NB4 (cell line): Measurements from ENCODE around the gene PAH.

Experiments
- DNase-seq: peaks from one replicate; pipeline ENCODE4 v3.0.0; 2010; ENCODE audit warnings: low read depth
- H3K4me3 ChIP-seq: one replicate; pipeline ENCODE4 v1.5.1; 2011; ENCODE audit warnings: mild to moderate bottlenecking, low read depth, low read length, moderate library complexity
- MYC ChIP-seq: IDR thresholded peaks from 2 replicates; pipeline ENCODE4 v1.6.1; 2011; ENCODE audit warnings: low read depth, low read length
- POLR2A ChIP-seq: IDR thresholded peaks from 2 replicates; pipeline ENCODE4 v1.6.1; 2011; ENCODE audit warnings: mild to moderate bottlenecking; ENCODE audit not compliant: insufficient read length; ENCODE audit errors: extremely low read depth
- TF ChIP-seq, protein P1 (sequence below): IDR thresholded peaks from one replicate; pipeline ENCODE4 v1.5.1; 2012; ENCODE audit warnings: low read depth, low read length
- TF ChIP-seq, protein P2 (sequence below): IDR thresholded peaks from 2 replicates; pipeline ENCODE4 v1.6.1; 2011; ENCODE audit warnings: low read depth, low read length

Gene PAH

DNA sequence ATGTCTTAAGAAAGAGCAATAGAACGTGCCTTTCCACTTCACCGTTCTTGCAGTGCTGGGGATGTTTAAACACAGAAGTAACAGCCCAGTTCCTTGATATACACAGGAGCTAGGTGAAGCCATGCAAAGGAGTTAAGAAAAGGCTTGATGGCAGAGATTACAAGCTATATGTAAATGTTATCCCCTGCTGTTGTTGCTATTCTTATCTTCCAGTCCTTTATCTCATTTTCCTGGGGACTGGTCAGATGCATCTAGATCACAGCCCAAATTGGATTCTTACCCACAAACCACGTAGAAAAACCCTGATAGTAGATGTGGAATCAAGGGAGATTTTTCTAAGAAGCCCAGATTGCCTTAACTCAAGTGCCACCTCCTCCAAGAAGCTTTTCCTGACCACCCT, 45.9 kb upstream of the PAH start:
- H3K4me3 ChIP-seq: no peak overlapping the region
- no peak for DNase-seq
- TF ChIP-seq, protein P1, sequence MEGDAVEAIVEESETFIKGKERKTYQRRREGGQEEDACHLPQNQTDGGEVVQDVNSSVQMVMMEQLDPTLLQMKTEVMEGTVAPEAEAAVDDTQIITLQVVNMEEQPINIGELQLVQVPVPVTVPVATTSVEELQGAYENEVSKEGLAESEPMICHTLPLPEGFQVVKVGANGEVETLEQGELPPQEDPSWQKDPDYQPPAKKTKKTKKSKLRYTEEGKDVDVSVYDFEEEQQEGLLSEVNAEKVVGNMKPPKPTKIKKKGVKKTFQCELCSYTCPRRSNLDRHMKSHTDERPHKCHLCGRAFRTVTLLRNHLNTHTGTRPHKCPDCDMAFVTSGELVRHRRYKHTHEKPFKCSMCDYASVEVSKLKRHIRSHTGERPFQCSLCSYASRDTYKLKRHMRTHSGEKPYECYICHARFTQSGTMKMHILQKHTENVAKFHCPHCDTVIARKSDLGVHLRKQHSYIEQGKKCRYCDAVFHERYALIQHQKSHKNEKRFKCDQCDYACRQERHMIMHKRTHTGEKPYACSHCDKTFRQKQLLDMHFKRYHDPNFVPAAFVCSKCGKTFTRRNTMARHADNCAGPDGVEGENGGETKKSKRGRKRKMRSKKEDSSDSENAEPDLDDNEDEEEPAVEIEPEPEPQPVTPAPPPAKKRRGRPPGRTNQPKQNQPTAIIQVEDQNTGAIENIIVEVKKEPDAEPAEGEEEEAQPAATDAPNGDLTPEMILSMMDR: no peak
- TF ChIP-seq, protein P2, sequence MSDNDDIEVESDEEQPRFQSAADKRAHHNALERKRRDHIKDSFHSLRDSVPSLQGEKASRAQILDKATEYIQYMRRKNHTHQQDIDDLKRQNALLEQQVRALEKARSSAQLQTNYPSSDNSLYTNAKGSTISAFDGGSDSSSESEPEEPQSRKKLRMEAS: no peak
- TF ChIP-seq POLR2A: no peak
- TF ChIP-seq MYC: no peak

DNA sequence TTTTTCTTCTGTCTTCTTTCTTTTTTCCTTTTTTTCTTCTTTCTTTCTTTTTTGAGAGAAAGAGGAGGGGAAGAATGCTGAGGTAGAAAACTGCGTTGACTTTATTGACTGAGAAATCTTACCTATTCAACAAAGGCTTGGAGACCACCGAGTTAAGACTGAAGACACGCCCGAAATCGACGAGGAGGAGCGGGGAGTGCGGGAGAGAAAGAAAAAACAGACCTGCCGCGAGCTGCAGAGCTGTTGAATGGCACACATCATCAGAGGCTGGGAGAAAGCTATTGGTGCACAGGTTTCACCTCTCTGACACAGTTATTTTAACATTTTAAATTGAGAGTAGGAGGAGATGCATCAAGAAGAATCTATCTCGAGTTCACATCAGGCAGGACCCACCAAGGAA, 45.5 kb upstream of the PAH start:
- TF ChIP-seq, protein P1: no peak
- TF ChIP-seq POLR2A: no peak
- TF ChIP-seq MYC: no peak
- TF ChIP-seq, protein P2: no peak
- no peak for DNase-seq
- no peak overlapping the region for H3K4me3 ChIP-seq

DNA sequence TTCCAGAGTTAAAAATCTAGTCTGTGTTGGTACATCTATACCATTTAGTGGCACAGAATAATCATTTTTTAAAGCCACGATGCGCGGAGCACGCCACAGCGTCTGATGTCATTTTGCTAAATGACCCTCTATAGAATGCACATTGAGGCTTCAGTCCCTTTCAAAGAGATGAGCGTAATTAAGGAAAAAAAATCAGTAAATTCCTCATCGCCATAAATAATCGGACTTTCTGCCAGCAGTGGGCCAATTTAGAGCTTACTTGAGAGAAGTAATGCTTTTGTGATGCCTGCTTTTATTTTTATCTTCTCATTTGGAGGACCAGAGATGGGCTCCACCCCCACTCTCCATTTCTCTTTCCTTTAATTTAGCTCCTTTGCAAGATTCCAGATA, 44.4 kb upstream of the PAH start:
- DNase-seq: no peak
- no peak overlapping the region for H3K4me3 ChIP-seq

DNA sequence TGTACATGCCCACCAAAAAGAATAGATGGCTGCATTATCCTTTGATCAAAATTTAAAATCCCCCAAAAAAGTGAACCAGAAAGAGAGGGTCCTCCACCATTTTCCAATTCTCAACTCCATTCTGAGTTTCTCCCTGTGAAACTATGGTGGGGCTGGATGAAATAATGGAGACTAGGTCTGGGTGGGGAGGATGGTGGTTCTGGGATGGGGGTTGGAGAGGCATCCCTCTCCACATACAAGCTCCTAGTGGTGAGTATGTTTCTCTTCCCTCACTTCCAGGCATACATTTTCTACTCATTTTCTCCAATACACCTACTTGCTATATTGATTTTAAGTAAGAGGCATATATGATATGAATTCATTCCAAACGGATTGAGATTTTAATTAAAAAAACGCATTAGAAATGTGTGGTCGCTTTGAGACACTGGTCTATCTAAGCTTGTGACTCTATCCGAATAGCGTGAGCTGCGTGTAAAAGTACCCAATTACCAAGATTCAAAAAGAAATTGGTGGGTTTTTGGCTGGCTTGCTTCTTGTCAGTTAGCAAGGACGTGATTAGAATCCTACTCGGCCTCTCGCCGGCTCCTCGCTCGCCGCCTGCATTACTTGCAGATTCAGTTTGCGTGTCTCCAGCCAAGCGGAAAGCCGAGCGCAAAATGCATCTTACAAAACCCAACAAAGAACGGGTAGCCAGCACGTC, 43.9 kb upstream of the PAH start:
- TF ChIP-seq, protein P2: no peak
- TF ChIP-seq, protein P1: no peak
- TF ChIP-seq MYC (no peak), POLR2A (no peak)
- DNase-seq: no peak
- no peak overlapping the region for H3K4me3 ChIP-seq

More for the DNA sequence above, 44.4 kb upstream of the PAH start:
- no peak for TF ChIP-seq MYC
- TF ChIP-seq POLR2A: no peak
- TF ChIP-seq, protein P2: no peak

DNA sequence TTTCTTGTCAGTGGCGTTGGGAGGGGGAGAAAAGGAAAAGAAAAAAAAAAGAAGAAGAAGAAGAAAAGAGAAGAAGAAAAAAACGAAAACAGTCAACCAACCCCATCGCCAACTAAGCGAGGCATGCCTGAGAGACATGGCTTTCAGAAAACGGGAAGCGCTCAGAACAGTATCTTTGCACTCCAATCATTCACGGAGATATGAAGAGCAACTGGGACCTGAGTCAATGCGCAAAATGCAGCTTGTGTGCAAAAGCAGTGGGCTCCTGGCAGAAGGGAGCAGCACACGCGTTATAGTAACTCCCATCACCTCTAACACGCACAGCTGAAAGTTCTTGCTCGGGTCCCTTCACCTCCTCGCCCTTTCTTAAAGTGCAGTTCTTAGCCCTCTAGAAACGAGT, 42.3 kb upstream of the PAH start:
- TF ChIP-seq, protein P1: no peak
- no peak for TF ChIP-seq MYC
- no peak for TF ChIP-seq POLR2A
- H3K4me3 ChIP-seq: no peak overlapping the region
- no peak for DNase-seq

DNA sequence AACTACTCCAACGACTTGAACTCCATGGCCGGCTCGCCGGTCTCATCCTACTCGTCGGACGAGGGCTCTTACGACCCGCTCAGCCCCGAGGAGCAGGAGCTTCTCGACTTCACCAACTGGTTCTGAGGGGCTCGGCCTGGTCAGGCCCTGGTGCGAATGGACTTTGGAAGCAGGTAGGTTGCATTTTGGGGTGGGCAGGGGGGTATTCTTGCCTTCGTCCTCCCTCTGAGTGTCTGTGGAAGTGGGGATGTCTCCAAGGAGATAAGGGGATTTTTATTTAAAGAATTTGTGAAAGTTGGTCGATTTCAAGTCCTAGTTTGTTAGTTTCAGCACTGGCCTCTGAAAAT, 41.8 kb upstream of the PAH start:
- no peak for DNase-seq
- no peak overlapping the region for H3K4me3 ChIP-seq
- TF ChIP-seq POLR2A: no peak
- TF ChIP-seq MYC: no peak
- TF ChIP-seq, protein P2: no peak
- TF ChIP-seq, protein P1: no peak
